UCSD-AML1 (cell line): Measurements from ENCODE around the gene KIF12.
"Not testable (repeated sequence)": the region's sequence is repeated elsewhere in the genome, so short reads cannot be mapped to it uniquely, and the experiment has no call there.

Experiments
- DNase-seq: peaks from one replicate; lab custom pipeline; 2025; ENCODE audit not compliant: unreplicated experiment; lab: John Stamatoyannopoulos, UW

KIF12 gene

GRCh38 chr9:114098936-114099668 lies at the start of gene KIF12:
Gene KIF12 (minus strand): TSS chr9:114099292. CDS start chr9:114099276, 16 bp downstream.
- DNase-seq, result no peak

GRCh38 chr9:114146735-114147134 lies 47.6 kb upstream of the KIF12 start:
- no peak for DNase-seq

- DNase-seq, result no peak
Observed at GRCh38 chr9:114143234-114143633, 44.1 kb upstream of the KIF12 start.

- no peak for DNase-seq
Observed at GRCh38 chr9:114141553-114142402, 42.7 kb upstream of the KIF12 start.

GRCh38 chr9:114140850-114141249 lies 41.8 kb upstream of the KIF12 start:
- DNase-seq, result no peak

GRCh38 chr9:114140401-114140800 lies 41.3 kb upstream of the KIF12 start:
- no peak for DNase-seq

GRCh38 chr9:114139071-114139470 lies 40.0 kb upstream of the KIF12 start:
- DNase-seq, result no peak

GRCh38 chr9:114138552-114138971 lies 39.5 kb upstream of the KIF12 start:
- DNase-seq, result no peak

GRCh38 chr9:114137831-114138230 lies 38.7 kb upstream of the KIF12 start:
- no peak for DNase-seq

- DNase-seq, result no peak
Observed at GRCh38 chr9:114134827-114135396, 35.8 kb upstream of the KIF12 start.

- no peak for DNase-seq
Observed at GRCh38 chr9:114132550-114132918, 33.4 kb upstream of the KIF12 start.

- no peak for DNase-seq
Observed at GRCh38 chr9:114131808-114132549, 32.9 kb upstream of the KIF12 start.

GRCh38 chr9:114130624-114131277 lies 31.7 kb upstream of the KIF12 start:
- no peak for DNase-seq

- DNase-seq, result no peak
Observed at GRCh38 chr9:114130141-114130540, 31.0 kb upstream of the KIF12 start.

- DNase-seq, result not testable (repeated sequence)
Observed at GRCh38 chr9:114128759-114129158, 29.7 kb upstream of the KIF12 start.

GRCh38 chr9:114126247-114127060 lies 27.4 kb upstream of the KIF12 start:
- DNase-seq, result no peak

GRCh38 chr9:114125476-114126013 lies 26.5 kb upstream of the KIF12 start:
- no peak for DNase-seq

GRCh38 chr9:114124666-114125475 lies 25.8 kb upstream of the KIF12 start:
- no peak for DNase-seq

- DNase-seq, result no peak
Observed at GRCh38 chr9:114124138-114124537, 25.0 kb upstream of the KIF12 start.
